Activated CD8-positive, alpha-beta T cell treated with anti-CD3 and anti-CD28 coated beads for 36 hours (primary cell): ENCODE data around the gene OR2K2. TPM values are rescaled to one million over a fixed set of nuclear protein-coding genes. Genes with fewer than 3 reads are reported as not detected.

Source experiments
- ATAC-seq: fragments of 200-7000 bp; cut with Tn5 transposase; one replicate; pipeline ENCODE4 v1.10.0; 2021; ENCODE audit warnings: mild to moderate bottlenecking, moderate library complexity
- CTCF ChIA-PET: fragments of 350-600 bp; sonication (Branson Sonifier 250); formaldehyde crosslinking; loops from one replicate; lab custom pipeline; 2021; ENCODE audit warnings: antibody characterized with exemption; lab: Charles Lee
- POLR2A ChIA-PET: fragments of 350-600 bp; sonication (Branson Sonifier 250); formaldehyde crosslinking; loops from one replicate; lab custom pipeline; 2021; ENCODE audit warnings: antibody characterized with exemption; lab: Charles Lee
- DNase-seq: peaks from one replicate; pipeline ENCODE4 v3.0.0-alpha.2; 2020
- H3K27ac Mint-ChIP-seq: one replicate; pipeline ENCODE4 v1.8.0; 2021; ENCODE audit warnings: mild to moderate bottlenecking, mixed read lengths
- H3K27me3 Mint-ChIP-seq: one replicate; pipeline ENCODE4 v1.8.0; 2021; ENCODE audit warnings: mixed read lengths
- H3K36me3 Mint-ChIP-seq: one replicate; pipeline ENCODE4 v1.8.0; 2021; ENCODE audit warnings: low read depth, mixed read lengths
- H3K4me1 Mint-ChIP-seq: one replicate; pipeline ENCODE4 v1.8.0; 2021; ENCODE audit warnings: low read depth, mixed read lengths
- H3K4me3 Mint-ChIP-seq: one replicate; pipeline ENCODE4 v1.8.0; 2021; ENCODE audit warnings: mild to moderate bottlenecking, moderate library complexity, mixed read lengths
- H3K9me3 Mint-ChIP-seq: one replicate; pipeline ENCODE4 v1.8.0; 2021; ENCODE audit warnings: mixed read lengths
- intact Hi-C: fragments of 100-400 bp; cut with micrococcal nuclease; formaldehyde crosslinking; loops from one replicate; pipeline ENCODE4 v1.10.0; 2022
- total RNA-seq, 2 experiments: library from RNA; stranded (reverse); gene quantifications; one replicate each; pipeline ENCODE4 v1.2.3, GENCODE V29; 2021
- TF ChIP-seq, protein P1 (sequence below): fragments of 200-600 bp; IDR thresholded peaks from one replicate; pipeline ENCODE4 v1.8.0; 2022; ENCODE audit warnings: antibody characterized with exemption, mild to moderate bottlenecking

OR2K2 gene
- total RNA-seq, 2 experiments from 2014 or later, result not detected

DNA sequence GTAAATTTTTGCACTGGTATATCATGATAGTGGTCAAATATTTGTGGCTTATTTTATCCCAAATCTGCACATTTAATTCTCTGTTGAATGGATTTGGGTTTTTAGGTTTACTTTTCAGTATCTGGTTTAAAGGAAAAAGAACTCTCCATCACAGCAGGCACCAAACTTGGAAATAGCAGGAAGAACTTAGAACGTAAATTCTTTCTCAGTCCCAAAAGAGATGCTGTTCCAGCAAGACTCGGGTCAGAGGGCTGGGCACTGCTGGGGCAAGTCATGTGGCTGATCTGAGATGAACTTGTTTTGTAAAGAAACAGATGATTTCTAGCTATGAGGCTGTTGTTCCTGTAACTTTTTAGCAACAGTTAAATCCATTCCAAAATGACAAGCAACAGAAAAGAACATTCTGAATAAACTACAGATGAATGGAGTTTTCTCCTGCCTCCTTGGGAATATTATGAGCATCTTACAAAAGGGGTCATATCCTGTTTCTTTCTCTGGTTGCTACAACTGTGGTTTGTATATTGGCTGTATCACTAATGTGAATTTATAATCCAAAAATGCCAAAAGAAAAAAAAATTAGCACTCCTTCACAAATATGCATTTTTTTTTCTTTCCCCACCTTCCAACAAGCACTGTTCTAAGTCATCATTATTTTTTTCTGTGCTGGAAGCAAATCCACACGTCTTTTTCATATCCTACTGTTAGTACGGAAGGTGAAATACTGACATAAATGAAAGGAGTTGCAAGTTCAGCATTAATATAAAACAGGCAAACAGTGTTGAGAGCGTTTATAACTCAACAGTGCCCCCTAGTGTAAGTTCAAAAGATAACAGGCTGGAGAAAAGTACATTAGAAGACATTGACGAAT lies 31.1 kb downstream of the OR2K2 start:
- DNase-seq, result no peak
- H3K4me3 Mint-ChIP-seq, result no peak overlapping the region
- H3K4me1 Mint-ChIP-seq, result no peaks in the 10 kb centered on the region
- TF ChIP-seq, protein P1, sequence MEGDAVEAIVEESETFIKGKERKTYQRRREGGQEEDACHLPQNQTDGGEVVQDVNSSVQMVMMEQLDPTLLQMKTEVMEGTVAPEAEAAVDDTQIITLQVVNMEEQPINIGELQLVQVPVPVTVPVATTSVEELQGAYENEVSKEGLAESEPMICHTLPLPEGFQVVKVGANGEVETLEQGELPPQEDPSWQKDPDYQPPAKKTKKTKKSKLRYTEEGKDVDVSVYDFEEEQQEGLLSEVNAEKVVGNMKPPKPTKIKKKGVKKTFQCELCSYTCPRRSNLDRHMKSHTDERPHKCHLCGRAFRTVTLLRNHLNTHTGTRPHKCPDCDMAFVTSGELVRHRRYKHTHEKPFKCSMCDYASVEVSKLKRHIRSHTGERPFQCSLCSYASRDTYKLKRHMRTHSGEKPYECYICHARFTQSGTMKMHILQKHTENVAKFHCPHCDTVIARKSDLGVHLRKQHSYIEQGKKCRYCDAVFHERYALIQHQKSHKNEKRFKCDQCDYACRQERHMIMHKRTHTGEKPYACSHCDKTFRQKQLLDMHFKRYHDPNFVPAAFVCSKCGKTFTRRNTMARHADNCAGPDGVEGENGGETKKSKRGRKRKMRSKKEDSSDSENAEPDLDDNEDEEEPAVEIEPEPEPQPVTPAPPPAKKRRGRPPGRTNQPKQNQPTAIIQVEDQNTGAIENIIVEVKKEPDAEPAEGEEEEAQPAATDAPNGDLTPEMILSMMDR, result peak; percentile 85
- peaks cover 2% of the 10 kb centered on the region for H3K9me3 Mint-ChIP-seq
- peaks cover 10% of the 10 kb centered on the region for H3K27me3 Mint-ChIP-seq
- no peaks in the 10 kb centered on the region for H3K36me3 Mint-ChIP-seq
- no peak overlapping the region for H3K27ac Mint-ChIP-seq
- no peak for ATAC-seq
- intact Hi-C loops, result loop anchor here (10.0 kb wide), 1 partner anchor 264 kb away; the partner anchor contains the start of gene LPAR1
- ChIA-PET POLR2A (no interaction called here), CTCF (interaction anchor here (1.1 kb wide), 1 partner anchor 122 kb away, joined by 3 read pairs; no protein-coding TSS in a partner anchor)

DNA sequence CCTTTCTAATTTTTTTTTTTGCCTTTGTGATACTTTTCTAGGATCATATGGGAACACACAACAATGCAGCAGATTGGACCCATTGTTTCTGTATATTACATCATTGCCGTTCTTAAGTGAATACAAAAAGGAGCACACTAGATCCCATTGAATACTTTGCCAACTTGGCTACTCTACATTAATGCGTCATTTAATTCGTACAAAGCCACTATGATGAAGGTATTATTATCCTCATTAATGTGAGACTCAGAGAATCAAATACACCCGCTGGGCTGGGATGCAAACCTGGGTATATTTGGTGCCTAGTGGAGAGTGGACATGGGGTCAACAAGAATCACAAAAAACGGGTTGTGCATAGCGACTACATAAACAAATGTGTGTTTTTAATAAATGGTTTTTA lies 31.9 kb downstream of the OR2K2 start:
- Mint-ChIP-seq H3K9me3 (peaks cover 2% of the 10 kb centered on the region), H3K4me1 (no peaks in the 10 kb centered on the region), H3K27ac (no peak overlapping the region), H3K4me3 (no peak overlapping the region), H3K27me3 (peaks cover 10% of the 10 kb centered on the region), H3K36me3 (no peaks in the 10 kb centered on the region)
- no peak for ATAC-seq
- ChIA-PET CTCF (no interaction called here), POLR2A (no interaction called here)
- TF ChIP-seq, protein P1, result no peak
- DNase-seq, result no peak
- intact Hi-C loops, result loop anchor here (10.0 kb wide), 1 partner anchor 263 kb away; the partner anchor contains the start of gene LPAR1

DNA sequence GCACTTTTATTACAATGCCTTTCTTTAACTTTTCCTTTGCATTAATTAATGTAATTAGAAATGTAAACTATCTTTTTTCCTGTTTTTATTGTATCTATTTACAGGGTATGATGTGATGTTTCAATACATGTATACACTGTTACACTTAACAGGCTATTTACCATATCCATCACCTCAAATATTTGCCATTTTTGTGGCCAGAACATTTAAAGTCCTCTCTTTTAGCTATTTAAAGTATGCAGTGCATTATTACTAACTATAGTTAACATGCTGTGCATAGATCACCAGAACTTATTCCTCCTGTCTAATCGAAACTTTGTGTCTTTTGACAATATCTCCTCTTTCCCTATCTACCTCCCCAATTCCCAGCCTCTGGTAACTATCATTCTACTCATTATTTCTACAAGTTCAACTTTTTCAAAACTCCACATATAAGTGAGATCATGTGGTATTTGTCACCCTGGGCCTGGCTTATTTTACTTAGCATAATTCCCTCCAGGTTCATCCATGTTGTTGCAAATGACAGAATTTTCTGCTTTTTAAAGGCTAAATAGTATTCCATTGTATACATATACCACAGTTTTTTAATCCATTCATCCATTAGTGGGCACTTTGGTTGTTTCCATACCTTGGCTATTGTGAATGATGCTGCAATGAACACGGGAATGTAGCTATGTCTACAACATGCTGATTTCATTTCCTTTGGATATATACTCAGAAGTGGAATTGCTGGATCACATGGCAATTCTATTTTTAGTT lies 32.8 kb downstream of the OR2K2 start:
- intact Hi-C loops, result loop anchor here (10.0 kb wide), 1 partner anchor 262 kb away; the partner anchor contains the start of gene LPAR1
- Mint-ChIP-seq H3K4me1 (no peaks in the 10 kb centered on the region), H3K27me3 (peaks cover 10% of the 10 kb centered on the region), H3K9me3 (peaks cover 2% of the 10 kb centered on the region), H3K4me3 (no peak overlapping the region), H3K36me3 (no peaks in the 10 kb centered on the region), H3K27ac (no peak overlapping the region)
- ATAC-seq (no peak), DNase-seq (no peak)
- ChIA-PET CTCF (no interaction called here), POLR2A (no interaction called here)
- TF ChIP-seq, protein P1, result no peak

DNA sequence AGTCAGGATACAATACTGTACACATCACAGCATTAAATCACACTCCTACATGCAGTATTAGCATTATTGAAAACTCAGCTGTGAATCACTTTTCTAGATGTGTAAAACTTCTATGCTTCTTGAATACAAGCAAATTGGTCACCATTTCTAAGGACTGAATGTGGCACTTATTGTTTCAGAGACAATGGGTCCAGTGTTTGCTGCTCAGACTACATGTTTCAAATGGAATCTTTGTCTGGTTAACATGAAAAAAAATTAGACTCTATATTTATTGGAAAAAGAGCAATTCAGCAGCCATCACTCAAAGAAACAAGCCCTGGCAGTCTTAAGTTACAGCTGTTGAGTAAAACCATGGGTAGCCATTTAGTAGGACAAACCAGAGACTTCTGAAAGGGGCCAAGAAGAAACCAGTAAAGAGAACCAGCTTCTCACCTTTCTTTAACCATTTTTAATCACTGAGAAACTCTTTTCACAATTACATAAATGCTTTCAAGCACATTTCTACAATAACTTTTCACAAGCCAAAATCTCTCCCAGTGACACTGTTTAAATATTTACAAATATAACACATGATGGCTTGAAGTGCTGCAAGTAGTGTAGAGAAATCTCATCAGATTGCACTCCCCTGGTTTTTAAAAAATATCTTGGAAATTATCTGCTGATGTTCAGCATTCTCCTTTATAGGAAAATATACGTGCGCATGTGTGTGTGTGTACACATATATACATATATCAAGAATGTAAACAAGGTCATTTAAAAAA lies 35.2 kb downstream of the OR2K2 start:
- Mint-ChIP-seq H3K36me3 (no peaks in the 10 kb centered on the region), H3K4me3 (no peak overlapping the region), H3K27ac (no peak overlapping the region), H3K27me3 (peaks cover 4% of the 10 kb centered on the region), H3K9me3 (peaks cover 2% of the 10 kb centered on the region), H3K4me1 (no peaks in the 10 kb centered on the region)
- ChIA-PET POLR2A (no interaction called here), CTCF (interaction anchor here (1.1 kb wide), 1 partner anchor 12 kb away, joined by 3 read pairs; no protein-coding TSS in a partner anchor)
- intact Hi-C loops, result loop anchor here (10.0 kb wide), 1 partner anchor 260 kb away; the partner anchor contains the start of gene LPAR1
- no peak for DNase-seq
- TF ChIP-seq, protein P1, result no peak
- ATAC-seq, result no peak
